Esophagus squamous epithelium (tissue), 5 donors: ENCODE results near the gene OR1F1. TPM values are rescaled to one million over a fixed set of nuclear protein-coding genes. Genes with fewer than 3 reads are reported as not detected.
A peak's percentile ranks its signal among the peaks of the same experiment; 100 is the strongest.
"Not testable (repeated sequence)": the region's sequence is repeated elsewhere in the genome, so short reads cannot be mapped to it uniquely, and the experiment has no call there.

Source experiments
- DNase-seq: peaks from one replicate; lab custom pipeline; 2025; lab: John Stamatoyannopoulos, UW
- H3K27ac ChIP-seq, 4 donors: fragments of 200-600 bp; sonication (generic); one replicate each; pipeline ENCODE4 v1.5.1; 2016 to 2019; ENCODE audit warnings: mild to moderate bottlenecking in 1 of 4
- H3K27me3 ChIP-seq, 4 donors: fragments of 200-600 bp; sonication (generic); 1 replicate in 3 of 4; 2 replicates in 1 of 4; pipeline versions ENCODE4 v1.5.1 to v1.6.0; 2017 to 2021; ENCODE audit warnings: antibody characterized with exemption in 1 of 4
- H3K36me3 ChIP-seq, 3 donors: fragments of 200-600 bp; sonication (generic); one replicate each; pipeline ENCODE4 v1.5.1; 2016 to 2019
- H3K4me1 ChIP-seq, 3 donors: fragments of 200-600 bp; sonication (generic); one replicate each; pipeline ENCODE4 v1.5.1; 2017 to 2019
- H3K4me3 ChIP-seq, 4 donors: fragments of 200-600 bp; sonication (generic); 1 replicate in 3 of 4; 2 replicates in 1 of 4; pipeline ENCODE4 v1.5.1; 2016 to 2019; ENCODE audit warnings: mild to moderate bottlenecking in 2 of 4, moderate library complexity in 1 of 4
- H3K9me3 ChIP-seq, 3 donors: fragments of 200-600 bp; sonication (generic); one replicate each; pipeline ENCODE4 v1.5.1; 2016 to 2019
- CTCF ChIP-seq, 6 experiments: fragments of 450-650 bp in 4 of 6; fragments of 200-600 bp in 2 of 6; sonication (generic) in 2 of 6; IDR thresholded peaks; one replicate each; pipeline ENCODE4 v1.5.1; 2016 to 2019; ENCODE audit warnings: antibody characterized with exemption in 6 of 6, mild to moderate bottlenecking in 4 of 6, moderate library complexity in 4 of 6
- POLR2A ChIP-seq, 4 donors: fragments of 450-650 bp; IDR thresholded peaks; one replicate each; pipeline ENCODE4 v1.6.1; 2017; ENCODE audit warnings: antibody characterized with exemption in 4 of 4, mild to moderate bottlenecking in 4 of 4, moderate library complexity in 3 of 4
- WGBS, 2 donors: methylation state at CpG; one replicate each; pipeline ENCODE4 v1.1.5; 2018; 5-methylcytosine and 5-hydroxymethylcytosine counted together
- intact Hi-C: fragments of 100-400 bp; cut with DNase I; formaldehyde crosslinking; loops from one replicate; pipeline ENCODE4 v1.15.0; 2022
- total RNA-seq, 4 donors: library from RNA; depleted of rRNA; stranded (reverse); fragments of >200 nt; gene quantifications; one replicate each; pipeline ENCODE4 v1.1.0, GENCODE V29; 2016
- donor health status: DM: yes; HTN: yes; CAD: no.

OR1F1 gene
- total RNA-seq, 4 donors from 2014 or later: not detected

GRCh38 chr16:3175157-3176093 is 12.6 kb upstream of the OR1F1 start:
- peaks cover 20 to 42% (median 28%) of the 10 kb centered on the region in 3 donors for H3K4me1 ChIP-seq
- H3K27ac ChIP-seq: no peak overlapping the region
- H3K36me3 ChIP-seq: no peaks in the 10 kb centered on the region
- peak overlapping the region in 1 of 4 donors; percentile 15 for H3K4me3 ChIP-seq
- no peak for DNase-seq
- 15 to 18% methylated on average over 18 to 20 of the region's 39 CpGs for WGBS, 2 donors
- intact Hi-C loops: no loop called here
- H3K27me3 ChIP-seq: peaks cover 21 to 100% (median 54%) of the 10 kb centered on the region in 4 donors
- TF ChIP-seq CTCF (IDR thresholded peaks at IDR 0.05): no peak
- no peak for TF ChIP-seq POLR2A (IDR thresholded peaks at IDR 0.05)
- no peaks in the 10 kb centered on the region for H3K9me3 ChIP-seq

- intact Hi-C loops: no loop called here
- no peaks in the 10 kb centered on the region for H3K36me3 ChIP-seq
- peaks cover 16 to 30% (median 17%) of the 10 kb centered on the region in 3 donors for H3K4me1 ChIP-seq
- TF ChIP-seq CTCF (IDR thresholded peaks at IDR 0.05) (no peak), POLR2A (IDR thresholded peaks at IDR 0.05) (no peak)
- no peak overlapping the region for H3K27ac ChIP-seq
- H3K27me3 ChIP-seq: peaks cover 13 to 100% (median 34%) of the 10 kb centered on the region in 4 donors
- H3K4me3 ChIP-seq: no peak overlapping the region
- no peaks in the 10 kb centered on the region for H3K9me3 ChIP-seq
- WGBS, 2 donors: 60 to 65% methylated on average over 5 to 6 of the region's 8 CpGs
- DNase-seq: no peak
Measured at GRCh38 chr16:3179651-3180050, 8.4 kb upstream of the OR1F1 start.

GRCh38 chr16:3180445-3180878 is 7.5 kb upstream of the OR1F1 start:
- Histone ChIP-seq H3K27me3 (peaks cover 11 to 100% (median 25%) of the 10 kb centered on the region in 4 donors), H3K36me3 (no peaks in the 10 kb centered on the region), H3K4me1 (peaks cover 10 to 22% (median 10%) of the 10 kb centered on the region in 3 donors), H3K4me3 (no peak overlapping the region), H3K27ac (no peak overlapping the region), H3K9me3 (no peaks in the 10 kb centered on the region)
- DNase-seq: no peak
- 33 to 61% methylated on average over 15 to 21 of the region's 21 CpGs for whole genome bisulfite sequencing, 2 donors
- intact Hi-C loops: no loop called here
- TF ChIP-seq POLR2A (IDR thresholded peaks at IDR 0.05): no peak
- no peak for TF ChIP-seq CTCF (IDR thresholded peaks at IDR 0.05)

- H3K36me3 ChIP-seq, H3K27ac ChIP-seq, intact Hi-C loops, H3K9me3 ChIP-seq, DNase-seq: not testable (repeated sequence)
- WGBS, 2 donors: 15 to 30% methylated on average over 5 to 8 of the region's 8 CpGs
- Histone ChIP-seq H3K4me1 (peaks cover 9 to 19% (median 10%) of the 10 kb centered on the region in 3 donors), H3K4me3 (peak overlapping the region in 1 of 4 donors; percentile 47), H3K27me3 (peaks cover 7 to 100% (median 21%) of the 10 kb centered on the region in 4 donors)
Measured at GRCh38 chr16:3182293-3182607, 5.8 kb upstream of the OR1F1 start.

GRCh38 chr16:3182608-3183444 is 5.2 kb upstream of the OR1F1 start:
- H3K36me3 ChIP-seq: no peaks in the 10 kb centered on the region
- H3K27me3 ChIP-seq: peaks cover 7 to 100% (median 22%) of the 10 kb centered on the region in 4 donors
- H3K4me1 ChIP-seq: peaks cover 9 to 21% (median 10%) of the 10 kb centered on the region in 3 donors
- 4 to 6% methylated on average over 13 to 14 of the region's 72 CpGs for WGBS, 2 donors
- peak overlapping the region; percentile 25 to 47 (median 36) for H3K4me3 ChIP-seq
- TF ChIP-seq CTCF (IDR thresholded peaks at IDR 0.05) (peak in 3 of 6 experiments; percentile 9 to 47 (median 19)), POLR2A (IDR thresholded peaks at IDR 0.05) (no peak)
- intact Hi-C loops: no loop called here
- no peak for DNase-seq
- H3K9me3 ChIP-seq: no peaks in the 10 kb centered on the region
- no peak overlapping the region for H3K27ac ChIP-seq
